Frontal cortex (tissue), 4 donors: ENCODE results near the gene CLRN3. TPM values are rescaled to one million over a fixed set of nuclear protein-coding genes. Genes with fewer than 3 reads are reported as not detected.

Experiments
- DNase-seq, 2 donors: peaks; one replicate each; pipeline ENCODE4 v3.0.0; 2012; ENCODE audit warnings: low spot score in 2 of 2
- FAIRE-seq: peaks from 2 replicates; lab custom pipeline; 2012; peaks lifted over from hg19 to GRCh38; lab: Jason Lieb, UNC
- total RNA-seq: library from RNA; depleted of rRNA; stranded (reverse); fragments of >200 nt; gene quantifications from one replicate; pipeline ENCODE4 v1.2.3, GENCODE V29; 2014
- donor health status: control.
- donor health status: control.
- donor health status: control.

Gene CLRN3, protein sequence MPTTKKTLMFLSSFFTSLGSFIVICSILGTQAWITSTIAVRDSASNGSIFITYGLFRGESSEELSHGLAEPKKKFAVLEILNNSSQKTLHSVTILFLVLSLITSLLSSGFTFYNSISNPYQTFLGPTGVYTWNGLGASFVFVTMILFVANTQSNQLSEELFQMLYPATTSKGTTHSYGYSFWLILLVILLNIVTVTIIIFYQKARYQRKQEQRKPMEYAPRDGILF
- total RNA-seq: not detected

DNA sequence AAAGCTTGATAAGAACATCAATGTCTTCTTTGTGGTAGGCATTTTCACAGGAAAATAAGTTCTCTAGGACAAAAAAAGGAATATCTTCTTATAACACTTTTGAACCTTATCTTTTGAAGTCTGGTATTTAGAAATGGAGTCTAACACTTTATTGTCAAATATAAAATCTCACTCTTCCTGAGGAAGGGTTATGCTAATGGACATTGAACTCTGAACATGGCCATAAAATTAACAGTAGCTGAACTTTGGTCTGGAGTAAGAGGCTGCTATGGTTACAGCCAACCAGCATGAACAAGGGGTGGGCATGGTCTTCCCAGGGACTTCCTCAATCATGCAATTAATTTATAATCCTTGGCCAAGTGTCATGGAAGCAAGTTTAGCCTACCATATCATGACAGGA, at the start of gene CLRN3:
Gene CLRN3, minus strand, starts transcription at position 199 of the 400 bp plus-strand sequence. Its CDS starts 157 bp downstream, at position 42.
- no peak for FAIRE-seq

DNA sequence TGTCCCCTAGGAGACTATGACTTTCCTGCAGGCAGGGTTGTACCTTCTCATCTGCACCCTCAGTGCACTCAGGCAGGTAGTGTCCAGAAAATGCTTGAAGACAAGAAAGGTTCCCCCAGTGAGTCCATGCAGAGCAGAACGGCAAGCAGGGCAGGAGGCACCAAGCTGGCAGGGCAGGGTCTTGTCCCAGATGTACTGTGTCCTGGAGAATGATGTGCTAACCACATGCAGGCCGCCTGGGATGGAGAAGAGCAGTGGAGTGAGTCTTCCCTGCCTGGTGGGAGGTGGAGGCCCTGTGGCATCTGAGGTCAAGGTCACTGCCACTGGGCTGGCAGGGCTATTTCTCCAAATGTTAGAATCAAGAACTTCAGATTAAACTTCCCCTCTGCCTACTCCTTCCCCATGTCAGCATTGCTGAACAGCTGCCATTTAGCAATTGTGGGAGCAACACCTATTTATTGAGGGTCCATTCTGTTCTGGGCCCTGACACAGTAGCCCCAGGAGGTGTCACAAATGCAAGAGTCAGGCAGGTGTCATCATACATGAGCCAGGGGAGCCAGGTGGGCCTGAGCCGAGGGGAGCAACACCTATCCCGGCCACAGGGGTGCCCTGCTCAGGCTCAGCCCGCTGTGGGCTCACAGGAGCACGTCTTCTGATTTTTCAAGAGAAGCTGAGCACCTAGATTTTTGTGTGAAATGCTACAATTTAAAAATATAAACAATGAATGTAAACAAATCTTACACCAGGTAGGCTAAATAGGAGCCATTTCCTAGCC, 48.3 kb upstream of the CLRN3 start:
- no peak for FAIRE-seq
- DNase-seq: no peak

More for the DNA sequence above, at the start of gene CLRN3:
- DNase-seq: no peak

- no peak for FAIRE-seq
- no peak for DNase-seq
Measured at GRCh38 chr10:127939786-127940330, 47.1 kb upstream of the CLRN3 start.

- no peak for DNase-seq
- FAIRE-seq: no peak
Measured at GRCh38 chr10:127937915-127938463, 45.2 kb upstream of the CLRN3 start.

DNA sequence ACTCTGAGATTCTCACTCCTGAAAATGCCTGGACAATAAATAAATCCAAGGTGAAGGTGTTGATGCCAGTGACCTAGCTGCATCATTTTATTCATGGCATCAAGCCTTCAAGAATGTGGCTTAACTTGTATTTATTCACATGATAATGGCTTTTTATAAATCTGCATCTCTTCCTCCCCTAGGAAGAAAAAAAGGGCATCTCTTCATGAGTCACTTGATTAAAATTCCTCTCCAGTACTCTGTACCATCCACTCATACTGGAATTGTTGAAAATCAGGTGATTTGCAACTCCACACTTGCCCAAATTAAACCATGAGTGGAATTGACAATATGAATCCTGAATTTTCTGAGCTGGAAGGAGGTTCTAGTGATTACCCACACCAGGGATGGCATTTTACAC, 44.3 kb upstream of the CLRN3 start:
- no peak for FAIRE-seq
- DNase-seq: no peak

- DNase-seq: no peak
- no peak for FAIRE-seq
Measured at GRCh38 chr10:127935071-127935561, 42.4 kb upstream of the CLRN3 start.

GRCh38 chr10:127934383-127934782, 41.6 kb upstream of the CLRN3 start:
- no peak for FAIRE-seq
- no peak for DNase-seq

GRCh38 chr10:127933271-127933670, 40.5 kb upstream of the CLRN3 start:
- no peak for DNase-seq
- no peak for FAIRE-seq

- FAIRE-seq: no peak
- DNase-seq: no peak
Measured at GRCh38 chr10:127932521-127933270, 40.0 kb upstream of the CLRN3 start.

DNA sequence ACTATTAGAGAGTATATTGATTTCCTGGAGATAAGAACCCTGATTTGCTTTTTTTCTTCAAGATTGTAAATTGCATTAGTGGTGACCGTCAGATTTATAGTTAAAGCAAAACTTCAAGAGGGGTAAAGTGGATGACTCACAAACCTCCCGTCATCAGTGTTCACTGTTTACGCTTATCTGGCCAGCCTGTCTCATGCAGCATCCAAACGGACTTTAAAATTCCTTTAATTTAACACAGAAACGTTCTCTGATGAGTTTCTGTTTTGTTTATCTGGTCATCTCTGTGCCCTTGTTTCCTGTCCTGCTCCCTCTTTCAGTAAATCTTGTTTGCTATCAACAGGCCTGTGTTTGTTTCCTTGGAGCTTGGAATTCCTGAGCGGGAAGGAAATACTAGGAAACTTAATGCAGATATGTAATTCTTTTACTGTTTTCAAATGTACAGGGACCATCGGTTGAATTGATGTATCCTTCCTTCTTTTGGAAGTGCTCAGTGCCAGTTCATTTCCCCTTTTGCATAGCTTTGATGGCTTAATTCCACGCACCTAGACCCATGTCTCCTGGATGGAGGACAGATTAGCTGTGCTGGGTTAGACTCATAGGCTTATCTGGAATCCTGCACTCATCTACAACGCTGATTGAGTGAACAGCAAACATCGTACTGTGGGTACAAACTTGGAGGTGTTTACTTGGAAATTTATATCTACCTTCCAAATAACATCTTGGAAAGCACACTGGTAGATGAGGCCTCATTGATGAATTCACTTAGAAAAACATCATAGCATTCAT, 35.5 kb upstream of the CLRN3 start:
- DNase-seq (no peak), FAIRE-seq (no peak)

GRCh38 chr10:127926455-127926854, 33.7 kb upstream of the CLRN3 start:
- FAIRE-seq (no peak), DNase-seq (no peak)

- DNase-seq: no peak
Measured at GRCh38 chr10:127925471-127926207, 32.9 kb upstream of the CLRN3 start.

GRCh38 chr10:127923646-127924045, 30.9 kb upstream of the CLRN3 start:
- DNase-seq: no peak

More at GRCh38 chr10:127925471-127926207, 32.9 kb upstream of the CLRN3 start:
- no peak for FAIRE-seq

GRCh38 chr10:127922675-127923366, 30.1 kb upstream of the CLRN3 start:
- no peak for DNase-seq

More at GRCh38 chr10:127923646-127924045, 30.9 kb upstream of the CLRN3 start:
- FAIRE-seq: no peak

GRCh38 chr10:127922206-127922605, 29.5 kb upstream of the CLRN3 start:
- DNase-seq: no peak
- no peak for FAIRE-seq

More at GRCh38 chr10:127922675-127923366, 30.1 kb upstream of the CLRN3 start:
- no peak for FAIRE-seq

- FAIRE-seq: no peak
- DNase-seq: no peak
Measured at GRCh38 chr10:127921753-127922145, 29.0 kb upstream of the CLRN3 start.

- FAIRE-seq: no peak
- no peak for DNase-seq
Measured at GRCh38 chr10:127921075-127921752, 28.5 kb upstream of the CLRN3 start.
